Activated CD4-positive, alpha-beta T cell treated with anti-CD3 and anti-CD28 coated beads, Interleukin-2, amount 10 ng/mL, durations not matched to agents 24 days and 14 days (primary cell): Measurements from ENCODE around the gene L1TD1. TPM values are rescaled to one million over a fixed set of nuclear protein-coding genes. Genes with fewer than 3 reads are reported as not detected.
"Not testable (repeated sequence)": the region's sequence is repeated elsewhere in the genome, so short reads cannot be mapped to it uniquely, and the experiment has no call there.

Source experiments
- DNase-seq: peaks from one replicate; pipeline ENCODE4 v3.0.0; 2022
- H3K27ac Mint-ChIP-seq: one replicate; pipeline ENCODE4 v1.8.0; 2022; ENCODE audit warnings: mild to moderate bottlenecking, mixed read lengths
- H3K27me3 Mint-ChIP-seq: one replicate; pipeline ENCODE4 v1.8.0; 2022; ENCODE audit warnings: mixed read lengths
- H3K36me3 Mint-ChIP-seq: one replicate; pipeline ENCODE4 v1.8.0; 2022; ENCODE audit warnings: low read depth, mild to moderate bottlenecking, mixed read lengths
- H3K4me1 Mint-ChIP-seq: one replicate; pipeline ENCODE4 v1.8.0; 2021; ENCODE audit warnings: mixed read lengths
- H3K4me3 Mint-ChIP-seq: one replicate; pipeline ENCODE4 v1.8.0; 2022; ENCODE audit warnings: mild to moderate bottlenecking, moderate library complexity, mixed read lengths
- H3K9me3 Mint-ChIP-seq: one replicate; pipeline ENCODE4 v1.8.0; 2021; ENCODE audit warnings: mixed read lengths
- intact Hi-C: fragments of 100-400 bp; cut with micrococcal nuclease; formaldehyde crosslinking; loops from one replicate; pipeline ENCODE4 v1.15.1; 2023
- total RNA-seq: library from RNA; stranded (reverse); gene quantifications from 2 replicates; pipeline ENCODE4 v1.2.3, GENCODE V29; 2022

The L1TD1 gene
- total RNA-seq, 1 donor from 2014 or later = not detected

- peaks cover 13% of the 10 kb centered on the region for H3K9me3 Mint-ChIP-seq
- no peak overlapping the region for H3K27ac Mint-ChIP-seq
- no peaks in the 10 kb centered on the region for H3K27me3 Mint-ChIP-seq
- no peaks in the 10 kb centered on the region for H3K36me3 Mint-ChIP-seq
- no peak for DNase-seq
- intact Hi-C loops = no loop called here
- H3K4me1 Mint-ChIP-seq = no peaks in the 10 kb centered on the region
- H3K4me3 Mint-ChIP-seq = no peak overlapping the region
Measured at GRCh38 chr1:62213075-62213914, 18.6 kb downstream of the L1TD1 start.

GRCh38 chr1:62218604-62219003 is 24.0 kb downstream of the L1TD1 start:
- no peaks in the 10 kb centered on the region for H3K27me3 Mint-ChIP-seq
- H3K36me3 Mint-ChIP-seq = no peaks in the 10 kb centered on the region
- no peaks in the 10 kb centered on the region for H3K9me3 Mint-ChIP-seq
- DNase-seq = no peak
- H3K4me3 Mint-ChIP-seq = no peak overlapping the region
- intact Hi-C loops = no loop called here
- no peak overlapping the region for H3K27ac Mint-ChIP-seq
- no peaks in the 10 kb centered on the region for H3K4me1 Mint-ChIP-seq

GRCh38 chr1:62220456-62220855 is 25.8 kb downstream of the L1TD1 start:
- H3K36me3 Mint-ChIP-seq, H3K4me3 Mint-ChIP-seq, intact Hi-C loops, H3K27ac Mint-ChIP-seq, H3K4me1 Mint-ChIP-seq, H3K9me3 Mint-ChIP-seq, DNase-seq, H3K27me3 Mint-ChIP-seq: not testable (repeated sequence)

- intact Hi-C loops = no loop called here
- no peaks in the 10 kb centered on the region for H3K27me3 Mint-ChIP-seq
- H3K4me3 Mint-ChIP-seq = no peak overlapping the region
- no peak for DNase-seq
- no peaks in the 10 kb centered on the region for H3K4me1 Mint-ChIP-seq
- H3K36me3 Mint-ChIP-seq = no peaks in the 10 kb centered on the region
- no peak overlapping the region for H3K27ac Mint-ChIP-seq
- H3K9me3 Mint-ChIP-seq = no peaks in the 10 kb centered on the region
Measured at GRCh38 chr1:62221171-62221570, 26.5 kb downstream of the L1TD1 start.

GRCh38 chr1:62222321-62222720 is 27.7 kb downstream of the L1TD1 start:
- Mint-ChIP-seq H3K9me3 (no peaks in the 10 kb centered on the region), H3K27me3 (no peaks in the 10 kb centered on the region), H3K4me3 (no peak overlapping the region), H3K27ac (no peak overlapping the region), H3K36me3 (no peaks in the 10 kb centered on the region), H3K4me1 (no peaks in the 10 kb centered on the region)
- intact Hi-C loops = no loop called here
- DNase-seq = no peak

GRCh38 chr1:62224182-62224581 is 29.5 kb downstream of the L1TD1 start:
- Mint-ChIP-seq H3K4me3 (no peak overlapping the region), H3K36me3 (no peaks in the 10 kb centered on the region), H3K4me1 (no peaks in the 10 kb centered on the region), H3K9me3 (no peaks in the 10 kb centered on the region), H3K27ac (no peak overlapping the region), H3K27me3 (no peaks in the 10 kb centered on the region)
- intact Hi-C loops = no loop called here
- DNase-seq = no peak

GRCh38 chr1:62227496-62227895 is 32.8 kb downstream of the L1TD1 start:
- Mint-ChIP-seq H3K36me3 (no peaks in the 10 kb centered on the region), H3K9me3 (no peaks in the 10 kb centered on the region), H3K4me1 (no peaks in the 10 kb centered on the region), H3K4me3 (no peak overlapping the region), H3K27ac (no peak overlapping the region), H3K27me3 (peaks cover 3% of the 10 kb centered on the region)
- DNase-seq = no peak
- intact Hi-C loops = no loop called here

- intact Hi-C loops = no loop called here
- H3K9me3 Mint-ChIP-seq = no peaks in the 10 kb centered on the region
- H3K36me3 Mint-ChIP-seq = no peaks in the 10 kb centered on the region
- no peak overlapping the region for H3K4me3 Mint-ChIP-seq
- no peak for DNase-seq
- H3K27ac Mint-ChIP-seq = no peak overlapping the region
- no peaks in the 10 kb centered on the region for H3K4me1 Mint-ChIP-seq
- peaks cover 3% of the 10 kb centered on the region for H3K27me3 Mint-ChIP-seq
Measured at GRCh38 chr1:62228136-62228882, 33.7 kb downstream of the L1TD1 start.

GRCh38 chr1:62228883-62229187 is 34.2 kb downstream of the L1TD1 start:
- Mint-ChIP-seq H3K27ac (no peak overlapping the region), H3K4me1 (no peaks in the 10 kb centered on the region), H3K36me3 (no peaks in the 10 kb centered on the region), H3K9me3 (no peaks in the 10 kb centered on the region), H3K27me3 (peaks cover 3% of the 10 kb centered on the region), H3K4me3 (no peak overlapping the region)
- intact Hi-C loops = no loop called here
- no peak for DNase-seq

GRCh38 chr1:62229468-62229867 is 34.8 kb downstream of the L1TD1 start:
- Mint-ChIP-seq H3K27me3 (peaks cover 3% of the 10 kb centered on the region), H3K4me1 (no peaks in the 10 kb centered on the region), H3K36me3 (no peaks in the 10 kb centered on the region), H3K9me3 (no peaks in the 10 kb centered on the region), H3K27ac (no peak overlapping the region), H3K4me3 (no peak overlapping the region)
- DNase-seq = no peak
- intact Hi-C loops = no loop called here

- no peaks in the 10 kb centered on the region for H3K4me1 Mint-ChIP-seq
- no peaks in the 10 kb centered on the region for H3K36me3 Mint-ChIP-seq
- intact Hi-C loops = no loop called here
- H3K27ac Mint-ChIP-seq = no peak overlapping the region
- H3K9me3 Mint-ChIP-seq = no peaks in the 10 kb centered on the region
- no peak overlapping the region for H3K4me3 Mint-ChIP-seq
- DNase-seq = no peak
- peaks cover 3% of the 10 kb centered on the region for H3K27me3 Mint-ChIP-seq
Measured at GRCh38 chr1:62229932-62230331, 35.3 kb downstream of the L1TD1 start.

GRCh38 chr1:62230718-62231117 is 36.1 kb downstream of the L1TD1 start:
- Mint-ChIP-seq H3K9me3 (no peaks in the 10 kb centered on the region), H3K36me3 (no peaks in the 10 kb centered on the region), H3K4me1 (no peaks in the 10 kb centered on the region), H3K4me3 (no peak overlapping the region), H3K27me3 (peaks cover 3% of the 10 kb centered on the region), H3K27ac (no peak overlapping the region)
- intact Hi-C loops = no loop called here
- DNase-seq = no peak

GRCh38 chr1:62232871-62233278 is 38.2 kb downstream of the L1TD1 start:
- Mint-ChIP-seq H3K36me3 (no peaks in the 10 kb centered on the region), H3K4me3 (no peak overlapping the region), H3K4me1 (no peaks in the 10 kb centered on the region), H3K27me3 (peaks cover 3% of the 10 kb centered on the region), H3K9me3 (no peaks in the 10 kb centered on the region), H3K27ac (no peak overlapping the region)
- intact Hi-C loops = no loop called here
- no peak for DNase-seq

GRCh38 chr1:62233926-62234450 is 39.3 kb downstream of the L1TD1 start:
- intact Hi-C loops = no loop called here
- no peak overlapping the region for H3K27ac Mint-ChIP-seq
- no peak for DNase-seq
- no peaks in the 10 kb centered on the region for H3K9me3 Mint-ChIP-seq
- no peaks in the 10 kb centered on the region for H3K36me3 Mint-ChIP-seq
- H3K4me3 Mint-ChIP-seq = no peak overlapping the region
- no peaks in the 10 kb centered on the region for H3K4me1 Mint-ChIP-seq
- H3K27me3 Mint-ChIP-seq = peaks cover 3% of the 10 kb centered on the region
